GM19397 (cell line): ENCODE data around the gene KCNQ1.

Experiments
- ATAC-seq: cut with Tn5 transposase; IDR thresholded peaks from one replicate; pipeline ENCODE4 v1.9.1; 2021; ENCODE audit warnings: mild to moderate bottlenecking, moderate library complexity; ENCODE audit not compliant: unreplicated experiment

The KCNQ1 gene

GRCh38 chr11:2690596-2691354 lies 246.0 kb downstream of the KCNQ1 start:
- ATAC-seq: no peak

DNA sequence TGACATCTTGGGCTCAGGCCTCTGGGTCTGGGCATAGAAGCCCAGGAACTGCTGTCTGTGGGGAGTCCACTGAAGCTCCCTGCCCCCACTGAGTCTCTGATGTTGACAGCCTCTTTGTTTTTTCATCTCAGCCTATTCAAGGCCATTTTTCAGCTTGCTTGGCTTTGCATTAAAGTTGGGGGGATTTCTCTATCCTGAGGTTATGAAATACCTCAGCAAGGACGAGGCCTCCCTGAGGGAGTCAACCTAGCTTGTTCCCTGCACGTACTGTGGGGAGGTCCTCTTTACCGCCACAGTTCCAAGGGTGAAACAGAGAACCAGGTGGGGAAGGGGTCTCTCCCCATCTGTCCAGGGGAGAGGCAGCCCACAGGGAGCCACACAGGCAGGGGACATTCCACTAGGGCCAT lies 246.6 kb downstream of the KCNQ1 start:
- no peak for ATAC-seq

DNA sequence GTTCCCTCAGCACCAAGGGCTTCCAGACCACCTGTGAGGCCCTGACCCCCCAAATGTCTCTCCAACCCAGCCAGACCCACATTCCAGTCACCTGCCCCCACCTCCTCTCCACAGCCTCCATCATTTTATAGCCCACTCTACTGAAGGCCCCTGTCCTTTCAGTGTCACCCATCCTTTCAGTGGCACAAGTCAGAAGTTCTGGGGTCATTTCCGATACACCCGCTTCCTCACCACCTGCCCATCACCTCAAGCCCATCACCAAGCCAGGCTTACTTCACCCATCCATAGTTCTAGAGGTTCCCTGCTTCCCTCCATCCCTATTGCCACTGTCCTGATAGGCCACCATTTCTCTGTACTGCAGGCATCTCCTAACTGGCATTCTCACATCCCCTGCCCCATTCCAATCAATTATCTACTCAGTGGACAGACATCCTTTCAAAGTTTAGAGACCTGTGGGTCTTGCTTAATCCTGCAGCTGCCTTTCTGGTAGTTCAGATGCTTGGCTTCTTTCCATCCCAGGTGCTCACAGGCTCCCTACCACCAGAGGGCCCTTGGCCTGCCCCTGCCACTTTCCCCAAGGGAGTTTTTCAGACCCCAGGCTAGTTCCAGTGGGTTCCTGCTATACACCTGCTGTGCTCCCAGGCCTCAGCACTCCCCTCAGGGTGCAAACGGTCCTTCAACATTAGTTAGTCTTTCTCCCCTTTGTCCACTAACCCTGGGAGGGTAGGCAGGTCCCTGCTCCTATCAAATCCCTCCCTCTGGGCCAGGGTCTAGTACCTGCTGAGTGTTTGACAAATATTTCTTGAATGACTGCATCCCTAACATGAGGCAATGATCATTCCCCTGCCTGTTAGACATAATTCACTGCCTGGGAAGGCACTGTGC lies 247.4 kb downstream of the KCNQ1 start:
- ATAC-seq: no peak

DNA sequence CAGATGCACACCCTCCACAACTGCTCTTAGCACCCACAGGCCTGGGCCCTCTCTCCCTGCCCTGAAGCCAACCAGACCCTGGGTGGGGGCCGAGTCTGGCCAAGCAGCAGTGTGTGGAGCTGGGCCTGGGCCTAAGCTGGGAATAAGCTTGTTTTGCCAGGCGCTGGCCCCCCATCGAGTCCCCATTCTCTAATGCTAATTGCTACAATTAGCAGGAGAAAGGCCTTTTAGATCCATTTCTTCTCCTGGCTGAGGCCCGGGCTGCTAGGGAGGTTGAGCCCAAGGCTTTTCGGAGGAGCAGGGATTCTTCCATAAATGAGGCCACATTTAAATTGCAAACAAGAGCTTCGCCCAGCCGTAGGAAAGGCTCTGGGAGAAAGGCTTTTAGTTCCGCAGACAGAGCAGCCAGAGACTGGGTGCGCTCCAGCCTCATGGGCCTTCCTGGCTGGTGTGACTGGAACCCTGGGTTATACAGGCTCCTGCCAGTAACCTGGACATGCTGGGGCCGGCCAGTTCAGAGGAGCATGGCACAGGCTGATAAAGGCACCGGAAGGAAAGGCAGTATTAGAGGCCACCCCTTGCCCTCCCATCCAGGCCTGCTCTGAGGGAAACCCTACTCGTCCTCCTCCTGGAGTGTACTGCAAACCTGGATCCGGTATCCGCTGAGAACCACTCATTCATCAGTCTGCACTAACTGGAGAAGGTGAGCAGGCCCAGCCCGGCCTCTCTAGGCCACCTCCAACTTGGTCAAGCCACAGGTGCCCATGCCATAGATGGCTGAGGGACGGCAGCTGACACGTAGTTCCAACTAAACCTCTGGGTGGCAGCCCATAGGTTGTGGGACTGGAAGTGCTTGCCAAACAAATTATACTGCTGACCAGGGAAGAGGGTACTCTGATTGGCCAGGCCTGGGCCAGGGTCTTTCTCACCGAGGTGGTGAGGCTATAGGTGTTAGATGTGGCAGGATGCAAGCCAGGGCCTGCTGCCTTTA lies 248.8 kb downstream of the KCNQ1 start:
- ATAC-seq: no peak

DNA sequence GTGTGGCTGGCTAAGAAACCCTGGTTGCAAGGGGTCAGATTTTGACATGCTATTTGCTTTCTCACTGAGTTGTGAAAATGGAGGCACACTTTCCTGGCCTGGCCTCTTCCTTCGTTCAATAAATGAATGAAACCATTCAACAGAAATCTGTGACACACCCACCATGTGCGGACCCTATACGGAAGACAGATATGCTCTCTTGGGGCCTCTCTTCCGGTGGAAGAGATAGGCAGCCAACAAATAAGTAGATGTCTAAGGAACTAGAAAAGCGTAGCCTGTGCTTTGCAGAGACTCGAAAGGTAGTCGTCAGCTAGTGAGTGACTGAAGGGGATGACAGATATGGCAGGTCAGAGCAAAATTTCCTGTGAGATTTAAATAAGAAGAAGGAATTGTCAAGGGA lies 249.7 kb downstream of the KCNQ1 start:
- no peak for ATAC-seq

- ATAC-seq: no peak
Observed at GRCh38 chr11:2694995-2695939, 250.5 kb downstream of the KCNQ1 start.

GRCh38 chr11:2696455-2696854 lies 251.6 kb downstream of the KCNQ1 start:
- no peak for ATAC-seq

DNA sequence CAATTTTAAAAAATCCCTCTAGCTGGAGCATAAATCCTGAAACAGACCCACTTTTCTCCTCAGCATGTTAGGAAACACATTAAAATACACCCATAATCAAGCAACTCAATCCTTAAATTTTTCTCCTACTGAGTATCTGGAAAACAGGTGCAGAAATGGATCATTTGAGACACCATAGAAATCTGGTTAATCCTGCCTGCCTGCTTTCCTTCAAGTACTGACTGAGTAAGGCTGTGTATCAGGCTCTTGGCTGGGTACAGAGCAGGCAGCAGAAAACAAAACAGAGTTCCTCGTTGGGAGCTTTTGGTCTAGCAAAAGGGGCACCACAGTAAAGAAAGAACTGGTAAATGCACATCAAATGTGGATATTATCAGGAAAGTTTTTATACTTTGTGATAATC lies 253.1 kb downstream of the KCNQ1 start:
- ATAC-seq: no peak

- no peak for ATAC-seq
Observed at GRCh38 chr11:2698386-2699184, 253.8 kb downstream of the KCNQ1 start.

GRCh38 chr11:2699185-2699530 lies 254.3 kb downstream of the KCNQ1 start:
- ATAC-seq: peak; percentile 3

DNA sequence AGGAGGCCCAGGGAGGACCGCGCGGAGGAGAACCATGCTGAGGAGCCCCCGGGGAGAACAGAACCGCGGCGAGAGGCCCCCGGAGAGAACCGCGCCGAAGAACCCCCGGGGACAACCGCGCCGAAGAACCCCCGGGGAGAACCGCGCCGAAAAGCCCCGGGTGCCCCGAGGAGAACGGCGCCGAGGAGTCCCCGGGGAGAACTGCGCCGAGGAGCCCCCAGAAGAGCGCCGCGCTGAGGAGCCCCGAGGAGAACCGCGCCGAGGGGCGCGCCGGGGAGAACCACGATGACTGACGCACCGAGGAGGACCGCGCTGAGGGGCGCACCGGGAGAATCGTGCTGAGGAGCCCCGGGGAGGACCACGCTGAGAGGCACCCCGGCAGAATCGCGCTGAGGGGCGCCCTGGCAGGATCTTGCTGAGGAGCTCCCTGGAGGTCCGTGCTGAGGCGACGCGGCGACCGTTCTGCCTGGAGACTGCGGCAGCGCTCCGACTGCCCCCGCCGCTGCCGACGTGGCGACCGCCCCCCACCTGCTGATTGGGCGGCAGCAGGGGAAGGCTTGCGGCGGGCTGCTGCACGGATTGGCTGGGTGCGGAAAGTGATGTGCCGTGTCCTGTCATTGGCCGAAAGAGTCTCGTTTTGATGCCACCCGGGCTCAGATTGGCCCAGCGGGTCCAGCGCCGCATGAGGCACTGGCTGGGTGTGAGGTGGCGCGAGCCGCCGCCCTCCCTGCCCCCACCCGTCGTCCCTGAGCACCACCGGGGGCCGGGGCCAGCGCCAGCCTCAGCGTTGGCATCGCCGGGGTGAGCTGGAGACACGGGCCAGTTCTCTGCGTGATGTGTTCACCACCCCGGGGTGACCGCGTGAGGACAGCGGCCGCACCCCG lies 255.0 kb downstream of the KCNQ1 start, which contains the start of gene KCNQ1OT1:
KCNQ1OT1 (minus strand) TSS at position 464 of the 884 bp plus-strand sequence.
- ATAC-seq: peak; percentile 84

DNA sequence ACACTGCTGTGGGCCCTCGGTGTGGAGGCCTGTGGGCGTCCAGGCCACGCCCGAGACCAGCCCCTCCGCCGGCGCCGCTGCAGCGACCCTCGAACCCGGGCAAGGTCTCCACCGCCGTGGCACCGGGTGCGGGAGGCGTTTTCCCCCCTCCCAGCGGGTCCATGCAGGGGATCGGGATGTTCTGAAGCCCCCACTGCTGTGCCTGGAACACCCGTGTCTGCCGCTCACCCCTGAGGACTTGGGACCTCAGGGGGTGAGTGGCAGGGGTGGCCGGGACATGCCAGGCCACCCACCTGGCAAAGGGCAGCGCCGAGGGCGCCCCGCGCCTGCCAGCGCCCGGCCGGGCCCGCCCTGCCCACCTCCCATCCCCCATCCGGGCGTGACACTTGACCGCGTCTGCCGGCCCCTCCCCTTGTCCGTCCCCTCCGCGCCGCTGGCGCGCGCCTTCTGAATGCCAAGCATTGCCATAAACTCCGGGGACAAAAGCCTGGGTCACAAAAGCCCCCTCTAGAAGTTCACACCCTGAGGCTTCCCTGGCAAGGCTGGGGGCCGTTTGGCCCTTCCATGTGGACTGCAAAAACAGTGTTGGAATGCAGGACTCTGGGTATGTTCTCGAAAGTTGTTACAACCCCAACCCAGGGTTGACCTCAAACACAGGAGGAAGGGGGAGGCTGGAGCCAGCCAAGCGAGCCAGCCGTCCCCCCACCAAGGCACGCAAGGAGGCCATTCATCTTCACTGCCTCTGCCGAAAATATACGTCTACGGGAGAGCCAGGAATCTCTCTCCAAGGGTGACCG lies 255.8 kb downstream of the KCNQ1 start:
- no peak for ATAC-seq

DNA sequence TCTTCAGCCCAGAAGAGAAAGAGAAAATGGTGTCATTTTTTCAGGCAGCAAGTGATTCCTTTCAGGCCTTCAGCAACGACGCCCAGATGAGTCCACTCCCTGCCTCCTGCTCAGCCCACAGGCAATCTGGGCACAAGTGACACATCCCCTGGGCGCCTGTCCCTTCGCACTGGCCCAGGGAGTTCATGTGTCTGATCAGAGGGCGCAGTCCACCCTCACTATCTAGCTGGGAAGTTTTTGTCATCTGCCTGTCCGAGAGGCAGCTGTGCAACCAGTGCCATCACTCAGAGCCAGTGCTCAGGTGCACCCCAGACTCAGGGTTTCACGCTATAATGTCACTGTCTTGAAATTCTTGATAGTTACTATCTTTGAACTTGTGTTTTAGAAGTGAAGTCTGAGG lies 256.4 kb downstream of the KCNQ1 start:
- no peak for ATAC-seq

GRCh38 chr11:2701898-2702434 lies 257.2 kb downstream of the KCNQ1 start:
- ATAC-seq: no peak

GRCh38 chr11:2702771-2703362 lies 258.1 kb downstream of the KCNQ1 start:
- no peak for ATAC-seq

GRCh38 chr11:2703363-2704141 lies 258.7 kb downstream of the KCNQ1 start:
- no peak for ATAC-seq
